Panc1 (cell line): Measurements from ENCODE around the gene ABHD2. TPM values are rescaled to one million over a fixed set of nuclear protein-coding genes. Genes with fewer than 3 reads are reported as not detected.

Experiments
- ATAC-seq: fragments of 200-7000 bp; cut with Tn5 transposase; 2 replicates; pipeline ENCODE4 v1.9.1; 2020; ENCODE audit warnings: mild to moderate bottlenecking, moderate library complexity
- BruUV-seq: library from RNA; stranded (reverse); fragments of 400-500 nt; replicated peaks from 2 replicates; lab custom pipeline; 2021; lab: Mats Ljungman, UMichigan
- CTCF ChIA-PET: fragments of 300-600 bp; sonication (Branson Sonifier 250); formaldehyde crosslinking; loops from one replicate; lab custom pipeline; 2022; ENCODE audit warnings: antibody characterized with exemption; lab: Charles Lee
- POLR2A ChIA-PET: fragments of 300-600 bp; sonication (Branson Sonifier 250); formaldehyde crosslinking; loops from one replicate; lab custom pipeline; 2022; ENCODE audit warnings: antibody characterized with exemption; lab: Charles Lee
- DNase-seq: peaks from one replicate; pipeline ENCODE4 v3.0.0-alpha.2; 2010; ENCODE audit warnings: low read depth, low spot score
- H3K27ac ChIP-seq: 2 replicates; pipeline ENCODE4 v1.5.1; 2011; ENCODE audit warnings: mild to moderate bottlenecking, low read length, inconsistent platforms
- H3K27me3 ChIP-seq: fragments of 200-500 bp; sonication (Bioruptor generic); 2 replicates; pipeline ENCODE4 v1.6.0; 2014; ENCODE audit warnings: low read length, inconsistent platforms; ENCODE audit not compliant: control insufficient read depth, insufficient read depth
- H3K36me3 ChIP-seq: fragments of 200-500 bp; sonication (Bioruptor generic); 2 replicates; pipeline ENCODE4 v1.5.1; 2014; ENCODE audit warnings: inconsistent platforms, mild to moderate bottlenecking, low read length, moderate library complexity; ENCODE audit not compliant: control insufficient read depth, insufficient read depth
- H3K4me1 ChIP-seq: 2 replicates; pipeline ENCODE4 v1.5.1; 2011; ENCODE audit warnings: inconsistent platforms, mild to moderate bottlenecking, low read length, moderate library complexity; ENCODE audit not compliant: control insufficient read depth, insufficient read depth
- H3K4me3 ChIP-seq, 2 experiments: 2 replicates each; pipeline ENCODE4 v1.5.1; 2011 to 2012; ENCODE audit warnings: low read depth in 2 of 2, low read length in 2 of 2, mild to moderate bottlenecking in 2 of 2, inconsistent platforms in 1 of 2, moderate library complexity in 1 of 2
- H3K9me3 ChIP-seq: fragments of 200-500 bp; sonication (Bioruptor generic); 2 replicates; pipeline ENCODE4 v1.5.1; 2014; ENCODE audit warnings: low read depth, mild to moderate bottlenecking, inconsistent platforms, low read length, moderate library complexity; ENCODE audit not compliant: control insufficient read depth, insufficient read depth
- POLR2AphosphoS5 ChIP-seq: IDR thresholded peaks from 2 replicates; pipeline ENCODE4 v1.6.1; 2012; ENCODE audit warnings: mild to moderate bottlenecking, low read depth, low read length, moderate library complexity
- SIN3A ChIP-seq: IDR thresholded peaks from 2 replicates; pipeline ENCODE4 v1.6.1; 2012; ENCODE audit warnings: low read depth, mild to moderate bottlenecking, low read length, moderate library complexity, borderline replicate concordance; ENCODE audit not compliant: insufficient read depth
- TCF7L2 ChIP-seq: IDR thresholded peaks from 2 replicates; pipeline ENCODE4 v1.6.1; 2011; ENCODE audit warnings: mild to moderate bottlenecking, low read depth, low read length, inconsistent platforms
- in situ Hi-C: cut with HindIII; loops from 2 replicates; pipeline ENCODE4 v1.10.0; 2016; ENCODE audit warnings: low sequenced_read_pairs, low pct_unique_long_range_greater_than_20kb
- intact Hi-C: fragments of 100-400 bp; cut with micrococcal nuclease; formaldehyde crosslinking; loops from one replicate; pipeline ENCODE4 v1.10.0; 2022; ENCODE audit not compliant: unreplicated experiment
- total RNA-seq: library from RNA; stranded (reverse); gene quantifications from one replicate; pipeline ENCODE4 v1.2.1, GENCODE V29; 2021; ENCODE audit not compliant: unreplicated experiment
- TF ChIP-seq, protein P1 (sequence below), 2 experiments: IDR thresholded peaks; 2 replicates each; pipeline ENCODE4 v1.6.1; 2011 to 2012; ENCODE audit warnings: low read depth in 2 of 2, control low read depth in 1 of 2, low read length in 1 of 2, mild to moderate bottlenecking in 1 of 2, moderate library complexity in 1 of 2; ENCODE audit not compliant: insufficient read depth in 1 of 2
- TF ChIP-seq, protein P2 (sequence below): fragments of 450-650 bp; IDR thresholded peaks from 2 replicates; pipeline ENCODE4 v1.5.1; 2017; ENCODE audit warnings: mild to moderate bottlenecking

ABHD2 gene
- total RNA-seq, 1 experiment from 2014 or later: 95.0 TPM

DNA sequence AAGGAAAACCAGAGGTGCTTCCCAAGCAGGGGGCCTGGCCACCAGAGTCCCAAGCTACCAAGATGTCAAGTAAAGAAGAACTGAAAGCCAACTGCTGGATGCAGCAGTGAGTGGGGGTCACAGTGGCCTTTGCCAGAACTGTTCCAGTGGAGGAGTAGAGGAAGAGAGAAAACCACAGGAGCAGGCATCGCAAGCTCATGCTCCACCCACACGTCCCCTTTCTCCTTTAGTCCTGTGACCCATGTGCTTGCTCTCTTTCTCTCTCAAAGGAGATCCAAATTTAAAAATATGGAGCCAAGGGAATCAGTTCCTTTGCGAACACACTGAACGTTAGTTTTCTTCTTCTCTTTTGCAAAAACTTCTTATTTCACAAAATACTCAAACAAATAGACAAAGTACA is 12.4 kb upstream of the ABHD2 start:
- ATAC-seq: no peak
- DNase-seq: no peak
- intact Hi-C loops (no loop called here), in situ Hi-C loops (no loop called here)
- POLR2A ChIA-PET: no interaction called here
- H3K36me3 ChIP-seq: no peaks in the 10 kb centered on the region
- no peaks in the 10 kb centered on the region for H3K9me3 ChIP-seq
- H3K27ac ChIP-seq: no peak overlapping the region
- CTCF ChIA-PET: no interaction called here
- H3K27me3 ChIP-seq: no peaks in the 10 kb centered on the region; the same call in 1 of the 2 replicates
- no TSS peak for BruUV-seq
- H3K4me1 ChIP-seq: no peaks in the 10 kb centered on the region
- no peak overlapping the region for H3K4me3 ChIP-seq
- no peak for TF ChIP-seq TCF7L2
- TF ChIP-seq SIN3A: no peak
- TF ChIP-seq, protein P1, sequence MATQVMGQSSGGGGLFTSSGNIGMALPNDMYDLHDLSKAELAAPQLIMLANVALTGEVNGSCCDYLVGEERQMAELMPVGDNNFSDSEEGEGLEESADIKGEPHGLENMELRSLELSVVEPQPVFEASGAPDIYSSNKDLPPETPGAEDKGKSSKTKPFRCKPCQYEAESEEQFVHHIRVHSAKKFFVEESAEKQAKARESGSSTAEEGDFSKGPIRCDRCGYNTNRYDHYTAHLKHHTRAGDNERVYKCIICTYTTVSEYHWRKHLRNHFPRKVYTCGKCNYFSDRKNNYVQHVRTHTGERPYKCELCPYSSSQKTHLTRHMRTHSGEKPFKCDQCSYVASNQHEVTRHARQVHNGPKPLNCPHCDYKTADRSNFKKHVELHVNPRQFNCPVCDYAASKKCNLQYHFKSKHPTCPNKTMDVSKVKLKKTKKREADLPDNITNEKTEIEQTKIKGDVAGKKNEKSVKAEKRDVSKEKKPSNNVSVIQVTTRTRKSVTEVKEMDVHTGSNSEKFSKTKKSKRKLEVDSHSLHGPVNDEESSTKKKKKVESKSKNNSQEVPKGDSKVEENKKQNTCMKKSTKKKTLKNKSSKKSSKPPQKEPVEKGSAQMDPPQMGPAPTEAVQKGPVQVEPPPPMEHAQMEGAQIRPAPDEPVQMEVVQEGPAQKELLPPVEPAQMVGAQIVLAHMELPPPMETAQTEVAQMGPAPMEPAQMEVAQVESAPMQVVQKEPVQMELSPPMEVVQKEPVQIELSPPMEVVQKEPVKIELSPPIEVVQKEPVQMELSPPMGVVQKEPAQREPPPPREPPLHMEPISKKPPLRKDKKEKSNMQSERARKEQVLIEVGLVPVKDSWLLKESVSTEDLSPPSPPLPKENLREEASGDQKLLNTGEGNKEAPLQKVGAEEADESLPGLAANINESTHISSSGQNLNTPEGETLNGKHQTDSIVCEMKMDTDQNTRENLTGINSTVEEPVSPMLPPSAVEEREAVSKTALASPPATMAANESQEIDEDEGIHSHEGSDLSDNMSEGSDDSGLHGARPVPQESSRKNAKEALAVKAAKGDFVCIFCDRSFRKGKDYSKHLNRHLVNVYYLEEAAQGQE (IDR thresholded peaks at IDR 0.05; ENCODE audit: insufficient read depth in 1 of 2, low read depth in 2 of 2, low read length in 1 of 2): no peak
- TF ChIP-seq, protein P2, sequence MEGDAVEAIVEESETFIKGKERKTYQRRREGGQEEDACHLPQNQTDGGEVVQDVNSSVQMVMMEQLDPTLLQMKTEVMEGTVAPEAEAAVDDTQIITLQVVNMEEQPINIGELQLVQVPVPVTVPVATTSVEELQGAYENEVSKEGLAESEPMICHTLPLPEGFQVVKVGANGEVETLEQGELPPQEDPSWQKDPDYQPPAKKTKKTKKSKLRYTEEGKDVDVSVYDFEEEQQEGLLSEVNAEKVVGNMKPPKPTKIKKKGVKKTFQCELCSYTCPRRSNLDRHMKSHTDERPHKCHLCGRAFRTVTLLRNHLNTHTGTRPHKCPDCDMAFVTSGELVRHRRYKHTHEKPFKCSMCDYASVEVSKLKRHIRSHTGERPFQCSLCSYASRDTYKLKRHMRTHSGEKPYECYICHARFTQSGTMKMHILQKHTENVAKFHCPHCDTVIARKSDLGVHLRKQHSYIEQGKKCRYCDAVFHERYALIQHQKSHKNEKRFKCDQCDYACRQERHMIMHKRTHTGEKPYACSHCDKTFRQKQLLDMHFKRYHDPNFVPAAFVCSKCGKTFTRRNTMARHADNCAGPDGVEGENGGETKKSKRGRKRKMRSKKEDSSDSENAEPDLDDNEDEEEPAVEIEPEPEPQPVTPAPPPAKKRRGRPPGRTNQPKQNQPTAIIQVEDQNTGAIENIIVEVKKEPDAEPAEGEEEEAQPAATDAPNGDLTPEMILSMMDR: no peak
- no peak for TF ChIP-seq POLR2AphosphoS5

DNA sequence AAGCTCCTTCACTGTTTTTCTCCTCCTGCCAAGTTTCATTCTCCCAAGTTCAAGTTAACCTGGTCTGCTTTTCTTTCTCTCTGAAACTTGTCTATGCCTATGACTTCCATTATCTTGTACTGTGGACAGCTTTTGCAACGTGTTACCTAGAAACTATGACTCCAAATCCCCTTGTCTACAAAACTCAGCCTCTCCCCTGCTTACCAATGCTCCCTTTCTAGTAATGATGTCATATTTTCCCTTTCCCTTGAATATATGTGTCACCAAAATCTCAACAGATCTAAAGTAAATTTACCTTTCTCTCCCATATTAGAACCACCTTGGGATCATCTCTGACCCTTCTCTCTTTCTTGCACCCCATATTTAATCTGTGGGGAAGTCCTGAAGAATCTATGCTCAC is 10.5 kb upstream of the ABHD2 start:
- intact Hi-C loops (no loop called here), in situ Hi-C loops (no loop called here)
- POLR2A ChIA-PET: no interaction called here
- Histone ChIP-seq H3K36me3 (no peaks in the 10 kb centered on the region), H3K27ac (no peak overlapping the region), H3K4me3 (no peak overlapping the region), H3K9me3 (no peaks in the 10 kb centered on the region), H3K4me1 (no peaks in the 10 kb centered on the region), H3K27me3 (no peaks in the 10 kb centered on the region; the same call in 1 of the 2 replicates)
- CTCF ChIA-PET: no interaction called here
- ATAC-seq (no peak), DNase-seq (no peak)
- TF ChIP-seq SIN3A (no peak), TCF7L2 (no peak), POLR2AphosphoS5 (no peak)
- TF ChIP-seq, protein P2: no peak
- TF ChIP-seq, protein P1 (IDR thresholded peaks at IDR 0.05; ENCODE audit: insufficient read depth in 1 of 2, low read depth in 2 of 2, low read length in 1 of 2): no peak
- no TSS peak for BruUV-seq
